ENCODE results near the gene TYK2. TPM values are rescaled to one million over a fixed set of nuclear protein-coding genes. Genes with fewer than 3 reads are reported as not detected.

TYK2 gene
- total and polyA plus RNA-seq, 2 of the 13 experiments (the other 11 are each of a cell fraction or from before 2014, with no cell fraction given), result 38.8 to 60.1 TPM

GRCh38 chr19:10315335-10316214 is 64.8 kb downstream of the TYK2 start, which contains the start of gene FDX2 (continued):
- TF ChIP-seq KLF15 (CRISPR knock-in tag; IDR thresholded peaks at IDR 0.05; ENCODE audit: borderline replicate concordance) (no peak), TEF (CRISPR knock-in tag; IDR thresholded peaks at IDR 0.05) (no peak), GATA4 (IDR thresholded peaks at IDR 0.05; ENCODE audit: borderline replicate concordance, low read depth) (no peak), ZNF20 (CRISPR knock-in tag; IDR thresholded peaks at IDR 0.05) (no peak), ZNF331 (CRISPR knock-in tag; IDR thresholded peaks at IDR 0.05) (peak; percentile 23; the same call in 1 of the 2 replicates), ZBTB21 (CRISPR knock-in tag; IDR thresholded peaks at IDR 0.05) (no peak), RARG (CRISPR knock-in tag; IDR thresholded peaks at IDR 0.05; ENCODE audit: low read depth) (no peak), ZC3H13 (CRISPR knock-in tag; IDR thresholded peaks at IDR 0.05) (peak; percentile 85), NFAT5 (CRISPR knock-in tag; IDR thresholded peaks at IDR 0.05) (no peak), ZBTB1 (CRISPR knock-in tag; IDR thresholded peaks at IDR 0.05; ENCODE audit: borderline replicate concordance) (no peak), NR3C1 (CRISPR knock-in tag; IDR thresholded peaks at IDR 0.05) (no peak), CAMTA2 (CRISPR knock-in tag; IDR thresholded peaks at IDR 0.05; ENCODE audit: borderline replicate concordance) (no peak), ZBTB38 (CRISPR knock-in tag; IDR thresholded peaks at IDR 0.05) (peak; percentile 60; the same call in 1 of the 2 replicates), ZNF543 (CRISPR knock-in tag; IDR thresholded peaks at IDR 0.05) (peak; percentile 69; the same call in 1 of the 2 replicates), ZNF766 (CRISPR knock-in tag; IDR thresholded peaks at IDR 0.05; ENCODE audit: borderline replicate concordance) (no peak), ATF3 (CRISPR knock-in tag; IDR thresholded peaks at IDR 0.05) (no peak), HDAC6 (IDR thresholded peaks at IDR 0.05; ENCODE audit: low read depth, low read length) (no peak), GTF2F1 (IDR thresholded peaks at IDR 0.05; ENCODE audit: low read length) (peak; percentile 48; the same call in 1 of the 2 replicates), ZNF746 (CRISPR knock-in tag; IDR thresholded peaks at IDR 0.05) (no peak), PLRG1 (conservative IDR thresholded peaks at IDR 0.05) (no peak), ZHX1 (CRISPR knock-in tag; IDR thresholded peaks at IDR 0.05; ENCODE audit: low read depth) (peak; percentile 76)
